CD4-positive, CD25-positive, alpha-beta regulatory T cell (primary cell): Measurements from ENCODE around the gene PNMA8B. TPM values are rescaled to one million over a fixed set of nuclear protein-coding genes. Genes with fewer than 3 reads are reported as not detected.

Experiments
- ATAC-seq, 2 donors: fragments of 150-1000 bp; cut with Tn5 transposase; one replicate each; pipeline ENCODE4 v1.10.0; 2021; ENCODE audit warnings: low read depth in 2 of 2, moderate number of reproducible peaks in 2 of 2, moderate library complexity in 1 of 2
- DNase-seq, 3 donors: peaks; one replicate each; pipeline versions ENCODE4 v3.0.0 to v3.0.0-alpha.2; 2012 to 2022; ENCODE audit warnings: mixed read lengths in 1 of 3
- H3K27ac ChIP-seq: one replicate; pipeline ENCODE4 v1.7.0; 2013; ENCODE audit warnings: mild to moderate bottlenecking, low read length; ENCODE audit not compliant: insufficient read depth, poor library complexity, severe bottlenecking
- H3K27me3 ChIP-seq: one replicate; pipeline ENCODE4 v1.7.0; 2013; ENCODE audit warnings: low read length; ENCODE audit not compliant: control insufficient read depth, insufficient read depth
- H3K36me3 ChIP-seq: one replicate; pipeline ENCODE4 v1.7.0; 2013; ENCODE audit warnings: mild to moderate bottlenecking, low read length, moderate library complexity; ENCODE audit not compliant: control insufficient read depth, insufficient read depth
- H3K4me1 ChIP-seq: 2 replicates; pipeline ENCODE4 v1.7.0; 2013; ENCODE audit warnings: mild to moderate bottlenecking, low read length; ENCODE audit not compliant: insufficient read depth, control insufficient read depth, poor library complexity, severe bottlenecking
- H3K4me3 ChIP-seq: one replicate; pipeline ENCODE4 v1.7.0; 2013; ENCODE audit warnings: low read depth, mild to moderate bottlenecking, low read length, moderate library complexity
- H3K9me3 ChIP-seq, 2 experiments: 1 replicate in 1 of 2; 2 replicates in 1 of 2; pipeline ENCODE4 v1.7.0; 2013; ENCODE audit warnings: low read length in 2 of 2, mild to moderate bottlenecking in 1 of 2, moderate library complexity in 1 of 2; ENCODE audit not compliant: control insufficient read depth in 2 of 2
- H3K27ac Mint-ChIP-seq, 3 donors: one replicate each; pipeline ENCODE4 v1.8.0; 2020 to 2022; ENCODE audit warnings: mild to moderate bottlenecking in 3 of 3, mixed read lengths in 3 of 3, moderate library complexity in 2 of 3
- H3K27me3 Mint-ChIP-seq: one replicate; pipeline ENCODE4 v1.8.0; 2022; ENCODE audit warnings: mild to moderate bottlenecking, mixed read lengths
- H3K36me3 Mint-ChIP-seq: one replicate; pipeline ENCODE4 v1.8.0; 2020; ENCODE audit warnings: mixed read lengths
- H3K4me1 Mint-ChIP-seq, 4 donors: one replicate each; pipeline ENCODE4 v1.8.0; 2020 to 2022; ENCODE audit warnings: mixed read lengths in 4 of 4, mild to moderate bottlenecking in 1 of 4
- H3K4me3 Mint-ChIP-seq, 4 donors: one replicate each; pipeline ENCODE4 v1.8.0; 2020 to 2022; ENCODE audit warnings: mild to moderate bottlenecking in 4 of 4, mixed read lengths in 4 of 4, moderate library complexity in 3 of 4
- H3K9me3 Mint-ChIP-seq, 7 donors: one replicate each; pipeline ENCODE4 v1.8.0; 2020 to 2022; ENCODE audit warnings: mixed read lengths in 7 of 7, mild to moderate bottlenecking in 3 of 7, moderate library complexity in 2 of 7
- polyA plus RNA-seq, 4 donors: library from polyadenylated mRNA; unstranded; fragments of 300-500 nt; fragmentation: Illumina TruSeq; gene quantifications; one replicate each; pipeline ENCODE4 v1.2.3, GENCODE V29; 2021
- total RNA-seq: library from RNA; stranded (reverse); gene quantifications from one replicate; pipeline ENCODE4 v1.2.3, GENCODE V29; 2022

PNMA8B gene
- total RNA-seq: not detected
- under 1 TPM in 3 of 4 donors, not detected in 1; 0.57 to 0.80 (median 0.62) TPM for polyA plus RNA-seq

- H3K27me3 ChIP-seq: peaks cover 8% of the 10 kb centered on the region
- no peak within 1 kb of the TSS for H3K4me3 ChIP-seq
- peak within 1 kb of the TSS; percentile 43 to 91 (median 87) for H3K4me3 Mint-ChIP-seq
- no peaks in the 10 kb centered on the region for H3K36me3 ChIP-seq
- peaks cover 0 to 29% (median 1%) of the 10 kb centered on the region in 4 donors for H3K4me1 Mint-ChIP-seq
- H3K9me3 ChIP-seq: no peaks in the 10 kb centered on the region
- no peak within 1 kb of the TSS for H3K27ac Mint-ChIP-seq
- peaks cover 27% of the 10 kb centered on the region for H3K4me1 ChIP-seq
- peaks cover 62% of the 10 kb centered on the region for H3K27me3 Mint-ChIP-seq
- no peak within 1 kb of the TSS for H3K27ac ChIP-seq
- ATAC-seq: peak in 1 of 2 donors; percentile 47
- DNase-seq: peak; percentile 17 to 44 (median 29)
- H3K36me3 Mint-ChIP-seq: no peaks in the 10 kb centered on the region
- H3K9me3 Mint-ChIP-seq: peaks cover 0 to 3% (median 0%) of the 10 kb centered on the region in 7 donors
Observed at GRCh38 chr19:46495786-46496099, at the start of gene PNMA8B. PNMA8B (minus strand) TSS chr19:46495867; CDS start chr19:46495465, 402 bp downstream.

GRCh38 chr19:46544651-46545050 is 49.0 kb upstream of the PNMA8B start:
- Mint-ChIP-seq H3K4me1 (peaks cover 3 to 7% (median 4%) of the 10 kb centered on the region in 4 donors), H3K27me3 (peaks cover 13% of the 10 kb centered on the region), H3K4me3 (peak overlapping the region in 1 of 4 donors; percentile 7), H3K27ac (no peak overlapping the region), H3K9me3 (peaks cover 0 to 5% (median 1%) of the 10 kb centered on the region in 7 donors), H3K36me3 (no peaks in the 10 kb centered on the region)
- Histone ChIP-seq H3K4me1 (no peaks in the 10 kb centered on the region), H3K27ac (no peak overlapping the region), H3K9me3 (peaks cover 0 to 3% of the 10 kb centered on the region in 2 experiments), H3K36me3 (no peaks in the 10 kb centered on the region), H3K27me3 (no peaks in the 10 kb centered on the region), H3K4me3 (no peak overlapping the region)
- ATAC-seq (no peak), DNase-seq (no peak)

DNA sequence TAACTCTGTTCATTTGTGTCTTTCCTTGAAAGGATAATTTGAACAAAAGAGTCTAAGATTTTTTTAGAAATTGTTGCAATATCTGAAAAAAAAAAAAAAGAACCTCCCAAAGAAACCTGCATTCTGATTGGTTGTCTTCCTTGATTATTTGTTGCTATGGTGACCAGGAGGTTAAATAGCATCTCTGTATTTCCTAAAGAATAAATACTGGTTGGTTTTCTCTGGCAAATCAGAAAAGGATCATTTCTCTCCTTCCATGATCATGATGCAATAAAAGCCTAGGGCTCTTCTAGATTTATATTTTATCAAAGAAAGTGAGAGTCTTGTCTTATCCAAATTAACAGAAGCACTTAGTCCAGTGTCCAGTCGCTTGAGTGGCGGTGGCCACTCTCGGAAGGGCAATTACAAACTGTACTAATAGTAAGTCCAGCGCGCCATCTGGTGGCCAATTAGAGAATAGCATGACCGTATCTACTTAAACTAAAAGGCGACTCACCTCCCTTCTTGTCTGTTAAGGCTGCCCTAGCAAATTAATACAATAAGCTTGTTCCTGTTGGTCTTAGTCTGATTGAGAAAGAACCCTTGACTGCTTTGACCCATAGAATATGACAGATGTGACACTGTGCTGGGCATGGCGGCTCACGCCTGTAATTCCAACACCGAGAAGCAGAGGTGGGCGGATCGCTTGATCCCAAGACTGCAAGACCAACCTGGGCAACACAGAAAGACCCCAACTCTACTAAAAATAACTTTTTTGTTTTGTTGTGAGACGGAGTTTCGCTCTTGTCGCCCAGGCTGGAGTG is 47.0 kb upstream of the PNMA8B start:
- H3K4me1 Mint-ChIP-seq: peaks cover 3 to 16% (median 5%) of the 10 kb centered on the region in 4 donors
- no peak overlapping the region for H3K27ac ChIP-seq
- no peak overlapping the region for H3K4me3 Mint-ChIP-seq
- no peaks in the 10 kb centered on the region for H3K27me3 ChIP-seq
- H3K4me3 ChIP-seq: no peak overlapping the region
- peaks cover 19% of the 10 kb centered on the region for H3K27me3 Mint-ChIP-seq
- DNase-seq (peak; percentile 66 to 84 (median 69)), ATAC-seq (peak in 1 of 2 donors; percentile 46)
- no peak overlapping the region for H3K27ac Mint-ChIP-seq
- H3K9me3 ChIP-seq: no peaks in the 10 kb centered on the region
- peaks cover 0 to 1% (median 0%) of the 10 kb centered on the region in 7 donors for H3K9me3 Mint-ChIP-seq
- H3K36me3 ChIP-seq: no peaks in the 10 kb centered on the region
- no peaks in the 10 kb centered on the region for H3K4me1 ChIP-seq
- no peaks in the 10 kb centered on the region for H3K36me3 Mint-ChIP-seq

DNA sequence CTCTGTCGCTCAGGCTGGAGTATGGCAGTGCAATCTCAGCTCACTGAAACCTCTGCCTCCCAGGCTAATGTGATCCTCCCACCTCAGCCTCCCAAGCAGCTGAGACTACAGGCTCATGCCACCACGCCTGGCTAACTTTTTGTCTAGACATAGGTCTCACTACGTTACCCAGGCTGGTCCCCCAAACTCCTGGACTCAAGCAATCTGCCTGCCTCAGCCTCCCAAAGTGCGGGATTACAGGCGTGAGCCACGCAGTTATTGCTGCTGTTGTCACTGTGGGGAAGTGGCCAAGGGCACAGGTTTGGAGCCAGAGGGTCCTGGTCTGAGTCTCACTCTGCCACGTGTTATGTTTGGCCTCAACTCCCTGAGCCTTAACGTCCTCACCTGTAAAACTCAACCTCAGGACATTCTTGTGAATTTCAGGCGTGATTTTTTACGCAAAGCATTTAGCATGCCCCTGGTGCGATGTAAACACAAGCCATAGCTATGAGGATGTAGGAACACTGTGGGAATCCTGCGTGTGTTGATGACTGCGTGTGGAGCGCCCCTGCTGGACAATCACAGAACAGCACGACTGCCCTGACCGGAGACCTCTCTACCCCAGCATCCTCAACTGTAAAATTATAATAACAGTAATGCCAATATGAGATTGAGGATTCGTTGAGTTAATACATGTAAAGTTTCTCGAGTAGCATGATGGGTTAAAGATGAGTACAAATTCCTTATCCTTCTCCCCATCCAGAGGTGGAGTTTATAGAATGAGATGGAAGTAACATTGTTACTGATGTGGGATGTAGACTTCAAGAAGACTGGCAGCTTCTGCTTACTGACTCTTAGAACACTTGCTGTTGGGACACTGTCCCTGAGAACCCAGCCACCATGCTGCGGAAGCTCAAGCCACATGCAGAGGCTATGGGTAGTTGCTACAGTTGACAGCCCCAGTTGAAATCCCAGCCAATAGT is 41.8 kb upstream of the PNMA8B start:
- Mint-ChIP-seq H3K27me3 (peaks cover 13% of the 10 kb centered on the region), H3K36me3 (no peaks in the 10 kb centered on the region), H3K4me1 (peaks cover under 1 to 14% (median 5%) of the 10 kb centered on the region in 4 donors), H3K4me3 (no peak overlapping the region), H3K9me3 (peaks cover 0 to 1% (median 0%) of the 10 kb centered on the region in 7 donors), H3K27ac (peak overlapping the region in 1 of 3 donors; percentile 39)
- H3K4me3 ChIP-seq: no peak overlapping the region
- H3K27ac ChIP-seq: no peak overlapping the region
- ATAC-seq (peak; percentile 75 to 77), DNase-seq (peak; percentile 33 to 50 (median 41))
- H3K36me3 ChIP-seq: no peaks in the 10 kb centered on the region
- no peaks in the 10 kb centered on the region for H3K4me1 ChIP-seq
- H3K9me3 ChIP-seq: no peaks in the 10 kb centered on the region
- H3K27me3 ChIP-seq: no peaks in the 10 kb centered on the region

DNA sequence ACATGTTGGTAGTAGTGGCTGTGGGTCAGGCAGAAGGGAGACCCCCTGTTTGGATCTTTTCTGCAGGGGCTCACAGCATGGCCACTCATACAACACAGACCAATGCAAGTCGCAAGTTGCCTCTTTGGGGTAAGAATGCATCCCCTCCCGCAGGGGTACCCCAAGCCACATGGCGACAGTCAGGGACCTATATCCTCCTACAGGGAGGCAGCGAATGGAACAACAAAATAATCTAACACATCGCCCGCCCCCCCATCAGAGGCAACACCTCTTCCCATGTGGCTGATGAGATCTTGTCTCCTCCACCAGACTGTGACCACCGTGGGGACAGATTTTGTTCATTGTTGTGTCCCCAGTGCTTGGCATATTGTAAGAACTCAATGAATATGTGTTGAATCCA is 40.7 kb upstream of the PNMA8B start:
- Histone ChIP-seq H3K4me3 (no peak overlapping the region), H3K27me3 (no peaks in the 10 kb centered on the region), H3K4me1 (no peaks in the 10 kb centered on the region), H3K36me3 (no peaks in the 10 kb centered on the region), H3K9me3 (no peaks in the 10 kb centered on the region), H3K27ac (no peak overlapping the region)
- H3K4me3 Mint-ChIP-seq: no peak overlapping the region
- no peak overlapping the region for H3K27ac Mint-ChIP-seq
- H3K9me3 Mint-ChIP-seq: peaks cover 0 to 1% (median 0%) of the 10 kb centered on the region in 7 donors
- H3K36me3 Mint-ChIP-seq: no peaks in the 10 kb centered on the region
- DNase-seq (no peak), ATAC-seq (no peak)
- peaks cover 0 to 13% (median 5%) of the 10 kb centered on the region in 4 donors for H3K4me1 Mint-ChIP-seq
- H3K27me3 Mint-ChIP-seq: peaks cover 12% of the 10 kb centered on the region

- no peak for DNase-seq
- no peak for ATAC-seq
- H3K9me3 ChIP-seq: no peaks in the 10 kb centered on the region
- Mint-ChIP-seq H3K4me3 (no peak overlapping the region), H3K9me3 (peaks cover 0 to 1% (median 0%) of the 10 kb centered on the region in 7 donors), H3K27me3 (peaks cover 8% of the 10 kb centered on the region), H3K27ac (no peak overlapping the region), H3K4me1 (peaks cover 0 to 30% (median 15%) of the 10 kb centered on the region in 4 donors), H3K36me3 (no peaks in the 10 kb centered on the region)
- H3K4me3 ChIP-seq: no peak overlapping the region
- H3K27me3 ChIP-seq: no peaks in the 10 kb centered on the region
- H3K36me3 ChIP-seq: no peaks in the 10 kb centered on the region
- peaks cover 11% of the 10 kb centered on the region for H3K4me1 ChIP-seq
- H3K27ac ChIP-seq: no peak overlapping the region
Observed at GRCh38 chr19:46533621-46534081, 38.0 kb upstream of the PNMA8B start.

GRCh38 chr19:46533078-46533620 is 37.5 kb upstream of the PNMA8B start:
- no peaks in the 10 kb centered on the region for H3K36me3 ChIP-seq
- Mint-ChIP-seq H3K4me3 (no peak overlapping the region), H3K27ac (peak overlapping the region in 1 of 3 donors; percentile 60), H3K4me1 (peaks cover 0 to 32% (median 16%) of the 10 kb centered on the region in 4 donors), H3K9me3 (peaks cover 0 to 1% (median 0%) of the 10 kb centered on the region in 7 donors), H3K36me3 (no peaks in the 10 kb centered on the region), H3K27me3 (peaks cover 6% of the 10 kb centered on the region)
- DNase-seq (no peak), ATAC-seq (no peak)
- no peak overlapping the region for H3K4me3 ChIP-seq
- peaks cover 11% of the 10 kb centered on the region for H3K4me1 ChIP-seq
- no peaks in the 10 kb centered on the region for H3K27me3 ChIP-seq
- H3K27ac ChIP-seq: no peak overlapping the region
- no peaks in the 10 kb centered on the region for H3K9me3 ChIP-seq
